HEK293 (cell line): ENCODE measurements around the gene DSN1.

ENCODE experiments used
- IKZF3 ChIP-seq: fragments of 450-650 bp; IDR thresholded peaks from 2 replicates; pipeline ENCODE4 v1.5.0; 2018; ENCODE audit warnings: missing biosample characterization, mild to moderate bottlenecking, missing genetic modification characterization, moderate library complexity
- KLF9 ChIP-seq: fragments of 450-650 bp; formaldehyde crosslinking; IDR thresholded peaks from 2 replicates; pipeline ENCODE4 v1.5.1; 2016; ENCODE audit warnings: missing biosample characterization, missing genetic modification characterization, low read depth
- RBAK ChIP-seq: fragments of 450-650 bp; formaldehyde crosslinking; IDR thresholded peaks from 2 replicates; pipeline ENCODE4 v1.5.1; 2016; ENCODE audit warnings: missing biosample characterization, missing genetic modification characterization
- ZBTB20 ChIP-seq: fragments of 450-650 bp; formaldehyde crosslinking; IDR thresholded peaks from 2 replicates; pipeline ENCODE4 v1.5.1; 2016; ENCODE audit warnings: missing biosample characterization, missing genetic modification characterization
- ZBTB21 ChIP-seq: fragments of 450-650 bp; formaldehyde crosslinking; IDR thresholded peaks from 2 replicates; pipeline ENCODE4 v1.5.1; 2017; ENCODE audit warnings: missing biosample characterization, missing genetic modification characterization
- ZNF248 ChIP-seq: fragments of 450-650 bp; formaldehyde crosslinking; IDR thresholded peaks from 2 replicates; pipeline ENCODE4 v1.5.1; 2017; ENCODE audit warnings: missing biosample characterization, missing genetic modification characterization
- ZNF501 ChIP-seq: fragments of 450-650 bp; formaldehyde crosslinking; IDR thresholded peaks from 2 replicates; pipeline ENCODE4 v1.5.1; 2016; ENCODE audit warnings: missing biosample characterization, missing genetic modification characterization
- ZXDB ChIP-seq: fragments of 450-650 bp; formaldehyde crosslinking; IDR thresholded peaks from 2 replicates; pipeline ENCODE4 v1.5.1; 2016; ENCODE audit warnings: missing biosample characterization, missing genetic modification characterization

DNA sequence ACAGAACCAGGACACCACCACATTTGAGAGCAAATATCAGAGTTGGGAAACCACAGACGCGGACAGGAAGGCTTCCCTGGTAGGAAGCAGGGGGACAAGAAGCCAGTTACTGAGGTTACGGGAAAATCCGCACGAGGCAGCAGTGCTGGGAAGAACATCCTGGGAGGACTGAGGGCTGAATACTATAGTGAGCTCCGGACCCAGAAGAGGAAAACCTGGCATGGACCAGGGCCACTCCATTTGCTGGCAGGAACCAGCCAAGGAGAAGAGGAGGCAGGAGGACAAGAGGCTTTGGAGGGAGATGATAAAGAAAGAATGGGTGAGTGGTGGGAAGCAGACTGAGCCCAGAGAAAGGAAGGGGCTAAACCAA is 6.1 kb upstream of the DSN1 start:
- TF ChIP-seq ZBTB20 (no peak), ZBTB21 (tag by site-specific recombination) (no peak), IKZF3 (tag by site-specific recombination) (no peak), ZNF501 (tag by site-specific recombination) (no peak), ZNF248 (tag by site-specific recombination) (no peak), ZXDB (no peak), RBAK (tag by site-specific recombination) (no peak), KLF9 (tag by site-specific recombination) (no peak)
